PFSK-1 (cell line): ENCODE data around the gene FKBP5.

Experiments used
- FOXP2 ChIP-seq: optimal IDR thresholded peaks from 2 replicates; pipeline ENCODE3; 2011; ENCODE audit warnings: borderline replicate concordance, control low read depth, inconsistent platforms; ENCODE audit not compliant: insufficient read depth; ENCODE audit errors: extremely low read length, extremely low read depth
- POLR2AphosphoS5 ChIP-seq: IDR thresholded peaks from 2 replicates; pipeline ENCODE4 v1.6.1; 2012; ENCODE audit warnings: low read depth, mild to moderate bottlenecking, control low read depth, low read length, moderate library complexity
- REST ChIP-seq, 2 experiments: IDR thresholded peaks; 2 replicates each; pipeline versions ENCODE4 v1.6.1 to v1.8.0; 2011 to 2012; ENCODE audit warnings: low read depth in 2 of 2, low read length in 2 of 2, control low read depth in 1 of 2, inconsistent platforms in 1 of 2, mild to moderate bottlenecking in 1 of 2, moderate library complexity in 1 of 2; ENCODE audit not compliant: insufficient read depth in 1 of 2
- SIN3A ChIP-seq: IDR thresholded peaks from 2 replicates; pipeline ENCODE4 v1.6.1; 2012; ENCODE audit warnings: mild to moderate bottlenecking, low read length, moderate library complexity, borderline replicate concordance; ENCODE audit not compliant: insufficient read depth
- TAF1 ChIP-seq: IDR thresholded peaks from 2 replicates; pipeline ENCODE4 v1.6.1; 2012; ENCODE audit warnings: low read length, control low read depth, borderline replicate concordance; ENCODE audit not compliant: insufficient read depth

FKBP5 gene

GRCh38 chr6:35730745-35731413, 42.2 kb upstream of the FKBP5 start:
- TF ChIP-seq SIN3A: no peak
- no peak for TF ChIP-seq REST (IDR thresholded peaks at IDR 0.05; ENCODE audit: insufficient read depth in 1 of 2, low read depth in 2 of 2, low read length in 2 of 2)
- no peak for TF ChIP-seq POLR2AphosphoS5
- no peak for TF ChIP-seq TAF1
- TF ChIP-seq FOXP2: no peak

- TF ChIP-seq TAF1 (no peak), POLR2AphosphoS5 (no peak), REST (IDR thresholded peaks at IDR 0.05; ENCODE audit: insufficient read depth in 1 of 2, low read depth in 2 of 2, low read length in 2 of 2) (no peak), SIN3A (no peak), FOXP2 (no peak)
Observed at GRCh38 chr6:35729722-35730121, 41.0 kb upstream of the FKBP5 start.

- no peak for TF ChIP-seq POLR2AphosphoS5
Observed at GRCh38 chr6:35728683-35729678, 40.3 kb upstream of the FKBP5 start.

- 0 out of 2 replicates have a peak, but pooled peaks have one; percentile 36 for TF ChIP-seq POLR2AphosphoS5
- no peak for TF ChIP-seq SIN3A
Observed at GRCh38 chr6:35727935-35728682, 39.4 kb upstream of the FKBP5 start.

- no peak for TF ChIP-seq REST (IDR thresholded peaks at IDR 0.05; ENCODE audit: insufficient read depth in 1 of 2, low read depth in 2 of 2, low read length in 2 of 2)
- TF ChIP-seq SIN3A: no peak
- TF ChIP-seq FOXP2: no peak
- TF ChIP-seq TAF1: peak; percentile 35; the same call in 1 of the 2 replicates
- TF ChIP-seq POLR2AphosphoS5: peak; percentile 32
Observed at GRCh38 chr6:35727231-35727934, 38.7 kb upstream of the FKBP5 start.
